HG03354 (cell line): ENCODE results near the gene NAPSA.

Experiments used
- ATAC-seq: cut with Tn5 transposase; IDR thresholded peaks from one replicate; pipeline ENCODE4 v1.9.1; 2021; ENCODE audit warnings: mild to moderate bottlenecking; ENCODE audit not compliant: unreplicated experiment, poor library complexity, severe bottlenecking

NAPSA gene

DNA sequence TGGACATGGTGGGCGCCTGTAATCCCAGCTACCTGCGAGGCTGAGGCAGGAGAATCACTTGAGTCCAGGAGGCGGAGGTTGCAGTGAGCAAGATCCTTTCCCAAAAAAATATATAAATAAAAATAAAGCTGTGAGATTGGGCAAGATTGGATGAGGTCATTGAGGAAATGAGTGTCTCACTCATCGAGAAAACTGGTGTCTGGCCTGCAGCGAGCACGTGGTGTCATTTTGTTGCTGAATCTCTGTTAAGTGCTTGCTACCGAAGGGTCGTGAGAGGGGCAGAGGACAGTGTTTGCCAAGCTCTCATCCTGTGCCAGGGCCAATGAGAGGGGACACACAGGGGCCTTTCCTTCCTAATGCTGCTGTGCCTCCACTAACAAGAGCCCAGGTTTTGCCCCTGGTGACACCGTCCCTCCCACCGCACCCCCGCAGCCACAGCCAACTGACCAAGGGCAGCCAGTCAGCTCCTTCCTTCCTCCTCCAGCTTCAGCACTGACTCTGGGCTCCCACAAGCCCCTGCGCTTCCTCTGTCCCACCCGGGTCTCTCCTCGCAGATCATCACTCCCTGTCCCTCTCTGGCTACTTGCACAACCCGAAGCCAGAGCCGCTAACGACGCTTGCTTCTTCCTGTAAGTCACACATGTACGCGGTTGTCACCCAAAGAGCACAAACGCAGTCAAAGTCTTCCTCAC lies 21.9 kb upstream of the NAPSA start:
- ATAC-seq: no peak

DNA sequence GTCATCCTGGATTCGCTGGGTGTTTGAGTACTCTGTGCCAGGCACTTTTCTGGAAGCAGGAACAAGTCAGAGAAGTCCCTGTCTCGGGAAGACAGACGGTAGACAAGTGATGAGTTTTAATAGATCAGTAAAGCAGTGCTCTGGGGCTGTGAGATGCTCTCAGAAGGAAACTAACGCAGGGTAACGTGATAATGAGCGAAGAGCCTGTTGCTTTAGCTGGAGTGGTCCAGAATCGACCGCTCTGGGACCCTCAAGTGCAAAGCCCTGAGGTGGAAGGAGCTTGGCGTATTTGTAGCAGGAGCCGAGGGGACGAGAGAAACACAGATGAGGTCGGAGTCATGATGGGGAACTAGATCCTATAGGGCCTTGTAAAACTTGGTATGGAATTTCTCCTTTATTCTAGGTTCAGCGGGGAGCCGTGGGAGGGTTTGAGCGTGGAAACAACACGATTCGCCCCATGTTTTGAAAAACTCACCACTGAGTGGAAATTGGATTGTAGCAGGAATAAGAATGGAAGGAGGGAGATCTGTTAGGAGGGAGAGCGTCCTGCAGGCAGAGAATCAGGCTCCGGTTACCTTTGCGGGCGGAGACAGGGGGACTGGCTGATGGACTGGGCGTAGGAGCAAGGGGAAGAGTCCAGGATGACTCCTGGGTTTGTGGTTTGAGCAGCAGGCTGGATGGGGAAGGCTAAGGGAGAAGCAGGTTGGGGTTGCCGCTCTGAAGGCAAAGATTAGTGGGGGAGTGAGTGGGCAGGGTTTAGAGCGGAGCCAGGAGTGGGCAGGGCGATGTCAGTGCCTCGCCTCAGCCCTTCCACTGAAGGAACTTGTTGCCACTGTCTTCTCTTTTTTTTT lies 19.5 kb upstream of the NAPSA start:
- no peak for ATAC-seq

DNA sequence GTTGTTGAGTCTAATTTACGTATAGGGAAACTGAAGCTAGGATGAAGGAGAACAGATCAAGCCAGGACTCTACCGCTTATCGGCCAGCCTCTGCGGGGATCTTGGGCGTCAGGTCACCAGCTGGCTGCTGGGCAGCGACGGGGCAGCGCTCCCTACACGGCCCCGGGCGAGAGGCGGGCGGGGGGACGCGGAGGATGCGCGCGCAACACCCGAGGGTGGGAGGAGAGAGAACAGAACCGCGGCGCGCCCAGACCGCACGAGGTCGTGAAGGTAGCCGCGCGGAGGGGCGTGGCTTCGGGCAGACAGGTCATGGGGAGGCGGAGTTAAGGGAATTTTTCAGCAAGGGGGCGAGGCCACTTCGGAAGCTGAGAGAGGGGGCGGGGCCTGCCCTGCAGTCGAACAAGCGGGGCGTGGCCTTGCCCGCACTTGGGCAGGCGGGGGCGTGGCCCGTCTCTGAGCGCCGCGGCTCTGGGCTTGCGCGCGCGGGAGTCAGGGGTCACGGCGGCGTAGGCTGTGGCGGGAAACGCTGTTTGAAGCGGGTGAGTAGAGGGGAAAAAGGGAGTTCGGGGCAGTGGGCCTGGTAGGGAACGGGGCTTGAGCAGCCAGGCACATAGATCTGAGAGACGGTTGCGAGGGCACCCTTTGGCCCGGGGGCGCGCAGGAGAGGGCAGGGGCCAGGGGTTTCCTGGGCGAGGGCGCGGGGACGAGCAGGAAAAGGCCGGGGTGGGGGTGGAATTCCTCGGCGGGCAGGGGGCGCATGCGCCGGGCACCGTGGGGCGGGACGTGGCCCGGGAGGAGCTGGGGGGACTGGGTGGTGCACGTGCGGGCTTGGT lies 18.6 kb upstream of the NAPSA start, which contains the start of gene POLD1:
TSS of gene POLD1 (plus strand) at position 496 of the 833 bp plus-strand sequence. CDS start 14,505 bp downstream, outside the sequence.
- peak; percentile 83 for ATAC-seq

DNA sequence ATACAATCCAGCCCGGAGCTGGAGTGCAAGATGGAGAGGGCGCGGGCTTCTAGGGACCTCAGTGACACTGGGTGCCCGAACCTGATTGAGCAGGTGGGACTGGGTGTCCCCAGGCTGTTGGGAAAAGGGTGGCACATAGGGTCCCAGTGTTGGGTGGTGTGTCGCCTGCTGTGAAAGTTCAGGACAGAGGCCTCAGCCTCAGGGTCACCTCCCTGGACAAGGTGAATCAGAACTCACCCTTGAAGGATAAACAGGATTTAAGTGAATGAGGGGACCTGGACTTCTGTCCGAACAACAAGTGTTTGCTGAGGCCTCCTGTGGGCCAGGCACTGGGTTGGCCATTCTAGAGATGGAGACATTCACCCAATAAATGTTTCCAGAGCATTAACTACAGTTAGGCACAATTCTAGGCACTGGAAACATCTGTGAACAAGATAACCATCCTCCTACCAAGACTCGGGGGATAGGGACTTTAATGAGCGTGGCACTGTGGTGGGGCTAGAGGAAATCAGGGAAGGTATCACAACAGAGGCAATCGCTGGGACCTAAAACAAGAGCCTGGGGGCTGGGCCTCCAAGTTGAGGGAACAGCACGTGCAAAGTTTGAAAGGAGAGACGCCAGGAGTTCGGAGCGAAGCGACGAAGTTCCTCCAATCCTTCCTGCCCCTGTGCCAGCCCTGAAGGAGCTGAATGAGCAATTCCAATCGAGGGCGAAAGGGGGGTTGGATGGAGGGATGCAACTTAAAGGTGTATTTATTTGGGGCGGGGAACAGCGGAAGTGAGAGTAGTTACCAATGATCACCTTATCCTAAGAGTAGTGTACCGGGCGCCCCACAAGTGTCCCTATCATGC lies 17.8 kb upstream of the NAPSA start:
- peak; percentile 22 for ATAC-seq

DNA sequence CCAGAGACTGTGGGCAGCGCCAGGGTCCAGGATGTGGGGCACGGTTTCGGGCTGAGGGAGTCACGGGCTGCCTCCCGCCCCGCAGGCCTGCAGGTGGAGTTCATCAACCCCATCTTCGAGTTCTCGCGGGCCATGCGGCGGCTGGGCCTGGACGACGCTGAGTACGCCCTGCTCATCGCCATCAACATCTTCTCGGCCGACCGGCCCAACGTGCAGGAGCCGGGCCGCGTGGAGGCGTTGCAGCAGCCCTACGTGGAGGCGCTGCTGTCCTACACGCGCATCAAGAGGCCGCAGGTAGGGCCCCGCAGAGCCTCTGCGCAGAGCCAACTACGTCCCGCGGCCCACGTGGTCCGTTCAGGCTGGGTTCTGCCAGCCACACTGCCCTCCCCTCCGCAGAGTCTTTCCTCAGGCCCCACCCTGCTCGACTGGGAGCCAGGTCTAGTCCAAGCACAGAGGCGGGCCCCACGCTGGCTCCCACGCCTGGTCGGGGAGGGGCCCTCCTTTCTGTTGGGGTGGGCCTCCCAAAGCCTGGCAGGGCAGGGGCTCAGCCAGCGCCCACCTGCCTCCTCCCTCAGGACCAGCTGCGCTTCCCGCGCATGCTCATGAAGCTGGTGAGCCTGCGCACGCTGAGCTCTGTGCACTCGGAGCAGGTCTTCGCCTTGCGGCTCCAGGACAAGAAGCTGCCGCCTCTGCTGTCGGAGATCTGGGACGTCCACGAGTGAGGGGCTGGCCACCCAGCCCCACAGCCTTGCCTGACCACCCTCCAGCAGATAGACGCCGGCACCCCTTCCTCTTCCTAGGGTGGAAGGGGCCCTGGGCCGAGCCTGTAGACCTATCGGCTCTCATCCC lies 16.7 kb upstream of the NAPSA start:
- no peak for ATAC-seq

DNA sequence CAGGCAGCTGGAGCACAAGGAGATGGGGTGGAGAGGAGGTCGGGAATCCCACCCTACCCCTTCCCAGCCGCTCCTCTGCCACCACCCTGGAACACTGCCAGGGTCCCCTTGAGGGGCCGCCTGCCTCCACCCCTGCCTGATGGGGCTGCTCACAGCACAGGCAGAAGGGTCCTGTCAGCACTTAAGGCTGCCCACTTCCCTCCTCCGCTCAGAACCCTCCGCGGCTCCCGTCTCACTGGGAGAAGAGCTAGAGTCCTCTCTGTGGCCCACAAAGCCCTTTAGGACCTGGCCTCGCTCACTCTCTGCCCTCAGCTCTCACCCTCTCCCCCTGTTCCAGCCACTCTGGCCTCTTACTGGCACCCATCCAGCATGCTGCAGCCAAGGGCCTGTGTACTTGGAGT lies 15.3 kb upstream of the NAPSA start:
- ATAC-seq: no peak

DNA sequence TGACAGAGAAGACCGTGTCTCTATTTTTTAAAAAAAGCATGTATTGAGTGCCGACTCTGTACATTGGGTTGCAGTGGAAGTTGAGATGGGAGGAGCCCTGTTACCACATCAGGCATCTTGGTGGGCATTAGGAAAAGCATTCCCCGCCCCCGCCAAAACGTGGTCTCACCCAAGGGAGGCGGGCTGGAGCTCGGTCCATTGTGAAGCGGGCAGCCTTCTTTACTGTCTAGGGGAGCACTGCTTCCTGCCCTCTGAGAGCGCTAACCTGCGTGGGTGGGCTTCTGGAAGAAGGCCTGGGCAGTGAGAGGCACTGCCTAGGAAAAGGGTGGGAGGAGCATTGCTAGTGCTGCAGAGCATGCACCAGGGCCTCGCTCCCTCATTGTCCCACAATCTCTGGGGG lies 14.7 kb upstream of the NAPSA start:
- ATAC-seq: no peak

DNA sequence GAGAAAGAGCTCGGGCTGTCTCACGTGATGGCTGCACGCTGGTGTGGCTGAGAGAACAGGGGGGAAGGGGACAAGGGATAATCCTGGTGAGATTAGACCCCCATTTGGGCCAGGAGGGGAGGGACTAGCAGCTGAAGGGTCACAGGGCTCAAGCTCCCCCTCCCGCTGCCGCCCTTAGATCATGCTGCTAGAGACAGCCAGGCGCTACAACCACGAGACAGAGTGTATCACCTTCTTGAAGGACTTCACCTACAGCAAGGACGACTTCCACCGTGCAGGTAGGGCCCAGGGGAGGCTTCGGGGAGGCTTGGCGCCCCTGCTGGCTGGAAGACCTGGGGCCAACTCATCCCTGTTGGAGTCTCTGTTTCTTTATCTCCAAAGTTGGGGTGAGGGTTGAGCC lies 14.2 kb upstream of the NAPSA start:
- ATAC-seq: no peak

DNA sequence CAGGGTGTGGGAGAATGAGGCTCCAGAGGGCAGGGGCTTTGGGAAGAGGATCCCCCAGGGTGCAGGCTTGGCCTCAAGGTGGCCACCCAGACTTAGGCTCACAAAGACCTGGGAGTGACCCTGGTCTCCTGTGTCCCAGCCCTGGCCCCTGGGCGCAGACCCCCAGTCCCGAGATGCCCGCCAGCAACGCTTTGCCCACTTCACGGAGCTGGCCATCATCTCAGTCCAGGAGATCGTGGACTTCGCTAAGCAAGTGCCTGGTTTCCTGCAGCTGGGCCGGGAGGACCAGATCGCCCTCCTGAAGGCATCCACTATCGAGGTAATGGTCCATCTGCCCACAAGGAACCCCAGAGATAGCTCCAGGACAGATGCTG lies 13.4 kb upstream of the NAPSA start:
- no peak for ATAC-seq

DNA sequence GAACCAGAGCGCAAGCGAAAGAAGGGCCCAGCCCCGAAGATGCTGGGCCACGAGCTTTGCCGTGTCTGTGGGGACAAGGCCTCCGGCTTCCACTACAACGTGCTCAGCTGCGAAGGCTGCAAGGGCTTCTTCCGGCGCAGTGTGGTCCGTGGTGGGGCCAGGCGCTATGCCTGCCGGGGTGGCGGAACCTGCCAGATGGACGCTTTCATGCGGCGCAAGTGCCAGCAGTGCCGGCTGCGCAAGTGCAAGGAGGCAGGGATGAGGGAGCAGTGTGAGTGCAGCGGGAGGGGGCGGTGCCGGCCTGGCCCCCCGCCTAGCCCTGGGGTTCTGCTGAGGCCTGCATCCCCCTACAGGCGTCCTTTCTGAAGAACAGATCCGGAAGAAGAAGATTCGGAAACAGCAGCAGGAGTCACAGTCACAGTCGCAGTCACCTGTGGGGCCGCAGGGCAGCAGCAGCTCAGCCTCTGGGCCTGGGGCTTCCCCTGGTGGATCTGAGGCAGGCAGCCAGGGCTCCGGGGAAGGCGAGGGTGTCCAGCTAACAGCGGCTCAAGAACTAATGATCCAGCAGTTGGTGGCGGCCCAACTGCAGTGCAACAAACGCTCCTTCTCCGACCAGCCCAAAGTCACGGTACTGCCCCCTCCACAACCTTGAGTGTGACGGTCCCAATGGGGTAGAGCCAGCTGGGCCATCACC lies 12.9 kb upstream of the NAPSA start:
- ATAC-seq: no peak

DNA sequence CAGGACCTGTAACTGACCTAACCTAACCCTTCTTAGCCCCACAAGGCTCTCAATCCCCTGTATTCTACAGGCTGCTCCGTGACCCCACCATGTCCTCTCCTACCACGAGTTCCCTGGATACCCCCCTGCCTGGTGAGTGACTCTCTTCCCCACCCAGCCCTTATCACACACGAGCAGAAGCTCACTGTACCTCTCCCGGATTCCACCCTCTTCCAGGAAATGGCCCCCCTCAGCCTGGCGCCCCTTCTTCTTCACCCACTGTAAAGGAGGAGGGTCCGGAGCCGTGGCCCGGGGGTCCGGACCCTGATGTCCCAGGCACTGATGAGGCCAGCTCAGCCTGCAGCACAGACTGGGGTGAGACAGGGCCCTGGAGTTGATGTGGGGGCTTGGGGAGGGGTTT lies 12.1 kb upstream of the NAPSA start:
- ATAC-seq: no peak

DNA sequence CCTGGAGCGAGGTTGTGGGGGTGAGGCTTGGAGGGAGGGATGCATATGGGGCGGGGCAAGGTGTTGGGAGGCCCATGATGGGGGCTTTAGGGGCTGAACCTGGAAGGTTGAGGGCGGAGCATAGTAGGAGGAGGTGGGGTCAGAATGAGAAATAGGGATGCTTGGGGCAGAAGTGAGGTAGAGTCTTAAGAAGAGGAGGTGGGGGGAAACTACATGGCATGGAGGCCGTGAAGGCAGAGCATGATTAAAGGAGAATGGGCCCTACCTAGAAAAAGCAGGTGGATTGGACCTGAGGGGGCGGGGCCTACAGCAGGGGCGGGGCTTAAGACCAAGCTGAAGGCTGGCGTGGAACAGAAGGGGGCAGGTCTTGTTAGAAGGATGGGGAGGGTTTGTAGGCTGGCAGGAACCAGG lies 11.6 kb upstream of the NAPSA start:
- no peak for ATAC-seq

DNA sequence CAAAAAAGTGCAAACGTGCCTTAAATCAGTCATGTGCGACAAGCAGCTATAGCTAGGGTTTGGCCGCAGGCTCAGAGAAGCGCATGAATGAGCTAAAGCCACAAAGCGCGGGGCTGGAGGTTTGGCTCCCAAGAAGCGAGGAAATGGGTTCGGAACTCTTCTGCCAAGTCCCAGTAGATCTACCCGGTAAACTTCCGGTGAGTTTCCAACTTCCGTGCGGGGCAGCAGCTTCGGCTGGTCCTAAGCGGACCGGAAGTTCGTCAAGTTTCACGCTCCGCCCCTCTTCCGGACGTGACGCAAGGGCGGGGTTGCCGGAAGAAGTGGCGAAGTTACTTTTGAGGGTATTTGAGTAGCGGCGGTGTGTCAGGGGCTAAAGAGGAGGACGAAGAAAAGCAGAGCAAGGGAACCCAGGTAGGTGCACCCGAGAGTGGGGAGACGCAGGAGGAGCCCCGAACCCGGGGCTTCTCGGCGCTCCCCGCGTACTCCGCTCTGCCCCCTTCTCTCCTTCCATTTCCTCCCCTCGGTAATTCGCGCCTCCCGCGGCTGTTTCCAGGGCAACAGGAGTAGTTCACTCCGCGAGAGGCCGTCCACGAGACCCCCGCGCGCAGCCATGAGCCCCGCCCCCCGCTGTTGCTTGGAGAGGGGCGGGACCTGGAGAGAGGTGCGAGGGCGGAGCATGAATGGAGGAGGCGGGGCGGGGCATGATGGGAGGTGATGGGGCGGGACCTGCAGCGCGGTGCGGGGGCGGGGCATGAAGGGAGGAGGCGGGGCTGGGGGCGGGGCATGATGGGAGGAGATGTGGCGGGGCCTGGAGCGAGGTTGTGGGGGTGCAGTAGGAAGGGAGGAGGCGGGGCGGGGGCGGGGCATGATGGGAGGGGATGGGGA lies 11.0 kb upstream of the NAPSA start, which contains the start of gene NR1H2:
TSS of gene NR1H2 (plus strand) at position 292 of the 885 bp plus-strand sequence. CDS start 1,149 bp downstream, outside the sequence.
- ATAC-seq: peak; percentile 93

DNA sequence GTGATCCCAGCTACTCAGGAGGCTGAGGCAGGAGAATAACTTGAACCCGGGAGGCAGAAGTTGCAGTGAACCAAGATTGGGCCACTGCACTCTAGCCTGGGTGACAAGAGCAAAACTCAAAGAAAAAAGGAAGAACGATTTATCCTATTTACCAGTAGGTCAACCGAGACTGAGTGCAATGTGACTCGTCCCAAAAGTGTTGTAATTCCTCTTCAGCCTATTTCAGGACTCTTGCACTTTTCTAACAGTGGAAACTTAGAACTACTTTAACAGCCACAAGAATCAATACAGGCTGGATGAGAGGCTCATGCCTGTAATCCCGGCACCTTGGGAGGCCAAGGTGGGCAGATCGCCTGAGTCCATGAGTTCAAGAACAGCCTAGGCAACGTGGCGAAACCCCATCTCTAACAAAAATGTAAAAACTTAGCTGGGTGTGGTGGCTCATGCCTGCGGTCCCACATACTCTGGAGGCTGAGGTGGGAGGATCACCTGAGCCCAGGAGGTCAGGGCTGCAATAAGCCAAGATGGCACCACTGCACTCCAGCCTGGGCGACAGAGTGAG lies 6.6 kb upstream of the NAPSA start:
- ATAC-seq: no peak

DNA sequence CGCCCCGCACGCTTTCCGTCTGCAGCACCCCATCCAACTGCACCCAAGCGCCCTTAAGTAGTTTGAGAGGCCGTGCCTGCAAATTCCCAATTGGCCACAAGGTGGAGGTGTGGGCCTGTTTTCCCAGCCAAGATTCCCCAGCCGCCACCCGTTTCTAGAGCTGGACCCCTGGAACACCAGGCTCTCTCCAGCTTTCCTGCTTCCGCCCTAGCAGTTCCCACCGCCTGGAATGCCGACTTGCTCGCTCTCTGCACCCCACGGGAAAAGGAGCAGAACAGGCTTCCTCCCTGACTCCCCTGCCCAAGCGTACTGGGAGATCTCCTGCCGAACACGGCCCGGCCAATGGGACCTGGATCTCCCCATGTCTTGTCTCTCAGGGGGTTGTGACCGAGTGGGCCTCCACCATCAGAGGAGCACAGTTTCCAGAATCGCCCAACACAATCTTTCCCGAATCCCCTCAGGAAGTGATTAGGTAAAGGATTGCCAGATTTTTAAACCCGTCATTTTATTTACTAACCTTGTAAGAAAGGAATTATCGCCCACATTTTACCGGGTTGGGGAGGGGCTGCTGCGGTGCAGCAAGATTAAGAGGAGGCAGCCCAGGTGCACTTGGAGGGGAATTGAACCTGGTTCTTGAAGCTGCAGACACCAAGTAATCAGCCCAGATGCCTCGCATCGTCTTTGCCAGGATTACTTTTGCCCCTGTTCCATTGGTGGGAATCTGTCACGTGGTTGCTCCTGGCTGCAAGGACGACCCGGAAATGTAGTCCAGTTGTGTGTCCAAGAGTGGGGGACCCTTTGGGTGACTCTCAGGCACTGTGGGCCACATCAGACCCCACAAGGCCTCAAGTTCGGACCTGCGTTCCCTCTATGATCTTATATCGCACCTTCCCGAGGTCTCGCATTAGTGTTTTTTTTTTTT lies 3.5 kb upstream of the NAPSA start:
- peak; percentile 64 for ATAC-seq
